ENCODE data around the gene UNC13B.

- TF ChIP-seq POLR2A (IDR thresholded peaks at IDR 0.05) (no peak), EP300 (IDR thresholded peaks at IDR 0.05) (no peak), CTCF (IDR thresholded peaks at IDR 0.05) (no peak)
These were observed 28.4 kb downstream of the UNC13B start for GRCh38 chr9:35190203-35190602.

All from sigmoid colon (tissue), 4 donors.